Progenitor cell of endocrine pancreas (in vitro differentiated cells): ENCODE measurements around the gene COL19A1. TPM values are rescaled to one million over a fixed set of nuclear protein-coding genes. Genes with fewer than 3 reads are reported as not detected.

ENCODE experiments used
- DNase-seq: peaks from one replicate; pipeline ENCODE4 v3.0.0; 2021; ENCODE audit warnings: low spot score; ENCODE audit not compliant: unreplicated experiment
- H3K27ac Mint-ChIP-seq: 2 replicates; pipeline ENCODE4 v1.8.0; 2021; ENCODE audit warnings: mild to moderate bottlenecking, moderate library complexity, mixed read lengths
- H3K27me3 Mint-ChIP-seq: 2 replicates; pipeline ENCODE4 v1.8.0; 2021; ENCODE audit warnings: mixed read lengths
- H3K36me3 Mint-ChIP-seq: 2 replicates; pipeline ENCODE4 v1.8.0; 2022; ENCODE audit warnings: mixed read lengths; ENCODE audit not compliant: insufficient read depth
- H3K4me1 Mint-ChIP-seq: 2 replicates; pipeline ENCODE4 v1.8.0; 2021; ENCODE audit warnings: low read depth, mixed read lengths
- H3K4me3 Mint-ChIP-seq: 2 replicates; pipeline ENCODE4 v1.8.0; 2021; ENCODE audit warnings: low read depth, mild to moderate bottlenecking, moderate library complexity, mixed read lengths
- H3K9me3 Mint-ChIP-seq: 2 replicates; pipeline ENCODE4 v1.8.0; 2021; ENCODE audit warnings: low read depth, mixed read lengths
- CTCF ChIP-seq: fragments of 200-600 bp; sonication (generic); IDR thresholded peaks from one replicate; pipeline ENCODE4 v1.5.0; 2021; ENCODE audit warnings: antibody characterized with exemption, mild to moderate bottlenecking; ENCODE audit not compliant: unreplicated experiment
- total RNA-seq: library from RNA; stranded (reverse); gene quantifications from 2 replicates; pipeline ENCODE4 v1.2.1, GENCODE V29; 2021

The COL19A1 gene
- total RNA-seq, 1 donor from 2014 or later, result 2.3 TPM

- Mint-ChIP-seq H3K9me3 (no peaks in the 10 kb centered on the region), H3K4me3 (no peak overlapping the region), H3K4me1 (no peaks in the 10 kb centered on the region), H3K36me3 (no peaks in the 10 kb centered on the region), H3K27ac (no peak overlapping the region), H3K27me3 (no peaks in the 10 kb centered on the region)
- no peak for TF ChIP-seq CTCF
- no peak for DNase-seq
Measured at GRCh38 chr6:70241991-70242420, 375.6 kb downstream of the COL19A1 start.

DNA sequence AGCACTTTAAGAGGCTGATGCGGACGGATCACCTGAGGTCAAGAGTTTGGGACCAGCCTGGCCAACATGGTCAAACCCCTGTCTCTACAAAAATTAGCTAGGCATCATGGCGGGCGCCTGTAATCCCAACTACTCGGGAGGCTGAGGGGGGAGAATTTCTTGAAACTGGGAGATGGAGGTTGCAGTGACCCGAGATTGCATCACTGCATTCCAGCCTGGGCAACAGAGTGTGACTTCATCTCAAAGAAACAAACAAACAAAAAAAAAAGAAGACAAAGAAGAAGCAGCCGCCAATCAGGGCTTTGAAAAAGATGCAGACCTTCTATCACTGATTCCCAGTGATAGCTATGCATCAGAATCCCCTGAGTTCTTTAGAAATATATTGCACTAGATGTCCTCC lies 379.8 kb downstream of the COL19A1 start:
- Mint-ChIP-seq H3K4me1 (no peaks in the 10 kb centered on the region), H3K9me3 (no peaks in the 10 kb centered on the region), H3K27me3 (no peaks in the 10 kb centered on the region), H3K27ac (no peak overlapping the region), H3K36me3 (no peaks in the 10 kb centered on the region), H3K4me3 (no peak overlapping the region)
- no peak for TF ChIP-seq CTCF
- DNase-seq, result no peak

- DNase-seq, result no peak
- no peak for TF ChIP-seq CTCF
- no peaks in the 10 kb centered on the region for H3K9me3 Mint-ChIP-seq
Measured at GRCh38 chr6:70252604-70253003, 386.2 kb downstream of the COL19A1 start.

GRCh38 chr6:70253923-70254322 lies 387.6 kb downstream of the COL19A1 start:
- Mint-ChIP-seq H3K4me3 (no peak overlapping the region), H3K27me3 (no peaks in the 10 kb centered on the region), H3K27ac (no peak overlapping the region), H3K36me3 (no peaks in the 10 kb centered on the region), H3K9me3 (no peaks in the 10 kb centered on the region), H3K4me1 (no peaks in the 10 kb centered on the region)
- TF ChIP-seq CTCF, result no peak
- DNase-seq, result no peak

More at GRCh38 chr6:70252604-70253003, 386.2 kb downstream of the COL19A1 start:
- H3K4me1 Mint-ChIP-seq, result no peaks in the 10 kb centered on the region
- H3K27ac Mint-ChIP-seq, result no peak overlapping the region
- H3K4me3 Mint-ChIP-seq, result no peak overlapping the region
- H3K36me3 Mint-ChIP-seq, result no peaks in the 10 kb centered on the region
- no peaks in the 10 kb centered on the region for H3K27me3 Mint-ChIP-seq

GRCh38 chr6:70254784-70255183 lies 388.4 kb downstream of the COL19A1 start:
- H3K4me3 Mint-ChIP-seq, result no peak overlapping the region
- DNase-seq, result no peak
- TF ChIP-seq CTCF, result no peak
- no peak overlapping the region for H3K27ac Mint-ChIP-seq
- H3K4me1 Mint-ChIP-seq, result no peaks in the 10 kb centered on the region
- no peaks in the 10 kb centered on the region for H3K27me3 Mint-ChIP-seq
- no peaks in the 10 kb centered on the region for H3K9me3 Mint-ChIP-seq
- H3K36me3 Mint-ChIP-seq, result no peaks in the 10 kb centered on the region
